GM12892 (cell line): ENCODE measurements around the gene CLDN5.

Experiments used
- POLR2A ChIP-seq: IDR thresholded peaks from 2 replicates; pipeline ENCODE4 v1.6.1; 2011; ENCODE audit warnings: low read depth, low read length, control low read depth
- POLR2AphosphoS5 ChIP-seq: IDR thresholded peaks from 2 replicates; pipeline ENCODE4 v1.6.1; 2011; ENCODE audit warnings: low read depth, low read length, control low read depth
- TAF1 ChIP-seq: IDR thresholded peaks from 2 replicates; pipeline ENCODE4 v1.6.1; 2011; ENCODE audit warnings: low read depth, mild to moderate bottlenecking, control low read depth, low read length, borderline replicate concordance

GRCh38 chr22:19520007-19520406 lies 4.2 kb downstream of the CLDN5 start:
- TF ChIP-seq POLR2A (no peak), POLR2AphosphoS5 (no peak), TAF1 (no peak)
